Measurements from ENCODE around the gene ABHD16B.
"Not testable (repeated sequence)": the region's sequence is repeated elsewhere in the genome, so short reads cannot be mapped to it uniquely, and the experiment has no call there.

- TF ChIP-seq CTCF, POLR2AphosphoS5 (IDR thresholded peaks at IDR 0.05): not testable (repeated sequence)
Observed at GRCh38 chr20:63874241-63874640, 12.9 kb downstream of the ABHD16B start.

All from stomach (tissue), 4 donors.